GM12864 (cell line): Measurements from ENCODE around the gene ARID5B.

ENCODE experiments used
- DNase-seq: peaks from one replicate; pipeline ENCODE4 v3.0.0-alpha.2; 2011; ENCODE audit warnings: low read depth
- H3K4me3 ChIP-seq: 2 replicates; pipeline ENCODE4 v1.5.1; 2011; ENCODE audit warnings: mild to moderate bottlenecking, low read depth, low read length, control low read depth
- CTCF ChIP-seq: IDR thresholded peaks from 2 replicates; pipeline ENCODE4 v1.5.1; 2011; ENCODE audit warnings: low read depth, mild to moderate bottlenecking, moderate library complexity, low read length, control low read depth, inconsistent platforms; ENCODE audit errors: missing control alignments

ARID5B gene, protein sequence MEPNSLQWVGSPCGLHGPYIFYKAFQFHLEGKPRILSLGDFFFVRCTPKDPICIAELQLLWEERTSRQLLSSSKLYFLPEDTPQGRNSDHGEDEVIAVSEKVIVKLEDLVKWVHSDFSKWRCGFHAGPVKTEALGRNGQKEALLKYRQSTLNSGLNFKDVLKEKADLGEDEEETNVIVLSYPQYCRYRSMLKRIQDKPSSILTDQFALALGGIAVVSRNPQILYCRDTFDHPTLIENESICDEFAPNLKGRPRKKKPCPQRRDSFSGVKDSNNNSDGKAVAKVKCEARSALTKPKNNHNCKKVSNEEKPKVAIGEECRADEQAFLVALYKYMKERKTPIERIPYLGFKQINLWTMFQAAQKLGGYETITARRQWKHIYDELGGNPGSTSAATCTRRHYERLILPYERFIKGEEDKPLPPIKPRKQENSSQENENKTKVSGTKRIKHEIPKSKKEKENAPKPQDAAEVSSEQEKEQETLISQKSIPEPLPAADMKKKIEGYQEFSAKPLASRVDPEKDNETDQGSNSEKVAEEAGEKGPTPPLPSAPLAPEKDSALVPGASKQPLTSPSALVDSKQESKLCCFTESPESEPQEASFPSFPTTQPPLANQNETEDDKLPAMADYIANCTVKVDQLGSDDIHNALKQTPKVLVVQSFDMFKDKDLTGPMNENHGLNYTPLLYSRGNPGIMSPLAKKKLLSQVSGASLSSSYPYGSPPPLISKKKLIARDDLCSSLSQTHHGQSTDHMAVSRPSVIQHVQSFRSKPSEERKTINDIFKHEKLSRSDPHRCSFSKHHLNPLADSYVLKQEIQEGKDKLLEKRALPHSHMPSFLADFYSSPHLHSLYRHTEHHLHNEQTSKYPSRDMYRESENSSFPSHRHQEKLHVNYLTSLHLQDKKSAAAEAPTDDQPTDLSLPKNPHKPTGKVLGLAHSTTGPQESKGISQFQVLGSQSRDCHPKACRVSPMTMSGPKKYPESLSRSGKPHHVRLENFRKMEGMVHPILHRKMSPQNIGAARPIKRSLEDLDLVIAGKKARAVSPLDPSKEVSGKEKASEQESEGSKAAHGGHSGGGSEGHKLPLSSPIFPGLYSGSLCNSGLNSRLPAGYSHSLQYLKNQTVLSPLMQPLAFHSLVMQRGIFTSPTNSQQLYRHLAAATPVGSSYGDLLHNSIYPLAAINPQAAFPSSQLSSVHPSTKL

GRCh38 chr10:61900829-61901792 lies at the start of gene ARID5B:
Gene ARID5B (plus strand): TSS chr10:61901699. CDS start chr10:61901710, 11 bp downstream.
- DNase-seq, result no peak
- peak within 1 kb of the TSS; percentile 67 for H3K4me3 ChIP-seq
- TF ChIP-seq CTCF, result no peak

DNA sequence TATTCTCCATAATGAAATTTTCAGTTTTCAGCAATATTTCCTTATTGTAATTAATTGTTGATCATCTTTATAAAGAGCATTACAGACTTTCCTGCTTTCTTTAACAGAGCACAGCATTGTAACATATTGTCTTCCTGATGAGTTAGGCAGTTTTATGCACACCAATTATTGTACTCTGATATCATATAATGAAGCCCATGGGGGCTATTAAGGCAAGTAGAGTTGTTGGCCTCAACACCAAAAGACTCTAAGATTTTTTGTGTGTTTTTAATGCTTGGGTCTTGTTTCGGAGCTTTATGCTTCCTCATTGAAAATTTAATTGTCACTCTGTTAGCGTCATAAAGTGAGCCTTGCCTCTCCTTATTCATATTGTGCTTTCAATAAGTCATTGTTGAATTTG lies 49.2 kb upstream of the ARID5B start:
- H3K4me3 ChIP-seq, result no peak overlapping the region
- no peak for DNase-seq

GRCh38 chr10:61855771-61856170 lies 45.7 kb upstream of the ARID5B start:
- no peak for DNase-seq
- no peak overlapping the region for H3K4me3 ChIP-seq
- TF ChIP-seq CTCF, result no peak

More for the DNA sequence above, 49.2 kb upstream of the ARID5B start:
- no peak for TF ChIP-seq CTCF

- no peak for DNase-seq
- no peak for TF ChIP-seq CTCF
- no peak overlapping the region for H3K4me3 ChIP-seq
Measured at GRCh38 chr10:61857746-61858145, 43.8 kb upstream of the ARID5B start.

DNA sequence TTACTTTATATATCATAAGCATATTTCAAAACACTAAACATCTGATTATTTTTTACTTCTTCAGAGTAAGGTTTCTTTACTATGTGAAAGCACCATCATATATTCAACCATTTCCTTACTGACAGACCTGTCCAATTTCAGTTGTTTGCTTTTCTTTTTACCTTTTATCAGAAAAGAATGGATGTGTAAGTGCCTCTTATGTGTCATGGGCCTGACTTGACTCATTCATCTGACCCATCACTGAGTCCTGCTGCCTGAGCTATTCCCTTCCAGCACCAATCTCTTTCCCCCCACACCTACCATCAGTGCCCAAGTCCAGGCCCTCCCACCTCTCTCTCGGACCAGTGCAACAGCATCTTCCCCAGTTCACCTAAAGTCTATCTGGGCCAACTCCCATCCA lies 41.7 kb upstream of the ARID5B start:
- TF ChIP-seq CTCF, result no peak
- no peak for DNase-seq

More for the DNA sequence above, 41.7 kb upstream of the ARID5B start:
- no peak overlapping the region for H3K4me3 ChIP-seq
